OCI-LY7 (cell line): ENCODE data around the gene C19orf73.

ENCODE experiments used
- CTCF ChIP-seq: fragments of 200-600 bp; sonication (generic); conservative IDR thresholded peaks from 2 replicates; pipeline ENCODE4 v1.5.1; 2014; ENCODE audit warnings: mild to moderate bottlenecking, antibody characterized with exemption, low read length, moderate library complexity, mixed read lengths
- EZH2phosphoT487 ChIP-seq: fragments of 200-600 bp; sonication (generic); IDR thresholded peaks from 2 replicates; pipeline ENCODE4 v1.6.1; 2018; ENCODE audit warnings: low read depth, borderline replicate concordance, mild to moderate bottlenecking, mixed run types, antibody characterized with exemption, low read length, moderate library complexity, mixed read lengths

GRCh38 chr19:49165865-49166301 is 46.9 kb upstream of the C19orf73 start:
- no peak for TF ChIP-seq CTCF
- TF ChIP-seq EZH2phosphoT487: no peak
